HT1080 (cell line): ENCODE measurements around the gene POLR2J3. TPM values are rescaled to one million over a fixed set of nuclear protein-coding genes. Genes with fewer than 3 reads are reported as not detected.
"Not testable (repeated sequence)": the region's sequence is repeated elsewhere in the genome, so short reads cannot be mapped to it uniquely, and the experiment has no call there.

Experiments used
- DNase-seq: peaks from one replicate; pipeline ENCODE4 v3.0.0-alpha.2; 2015; ENCODE audit warnings: low read depth
- polyA plus RNA-seq, 2 experiments: library from polyadenylated mRNA; depleted of rRNA; stranded (reverse); fragments of >200 nt; gene quantifications; 2 replicates each; pipeline ENCODE4 v1.2.3, GENCODE V29; 2015
- total RNA-seq: library from RNA; depleted of rRNA; stranded (reverse); fragments of >200 nt; shearing (Covaris generic); gene quantifications from 2 replicates; pipeline ENCODE4 v1.2.3, GENCODE V29; 2014; rRNA removed

POLR2J3 gene
- 20.6 and 32.1 TPM in 2 replicates for total RNA-seq
- polyA plus RNA-seq (2015; cell fraction: cytosol; rRNA removed): 7.1 and 11.4 TPM in 2 replicates
- 41.3 and 63.2 TPM in 2 replicates for polyA plus RNA-seq (2015; cell fraction: nucleus; rRNA removed)

GRCh38 chr7:102572261-102573239, at the start of gene POLR2J3:
Gene POLR2J3, minus strand, starts transcription at chr7:102572583. Its CDS starts 62 bp downstream, at chr7:102572521.
- DNase-seq: peak; percentile 61

GRCh38 chr7:102618122-102618521, 45.7 kb upstream of the POLR2J3 start:
- not testable (repeated sequence) for DNase-seq

GRCh38 chr7:102616507-102617125, 44.2 kb upstream of the POLR2J3 start, which contains the start of gene RASA4:
Gene RASA4, minus strand, starts transcription at chr7:102616756. Its CDS starts 67 bp downstream, at chr7:102616689.
- DNase-seq: not testable (repeated sequence)

GRCh38 chr7:102615930-102616329, 43.5 kb upstream of the POLR2J3 start:
- not testable (repeated sequence) for DNase-seq

GRCh38 chr7:102614873-102615272, 42.5 kb upstream of the POLR2J3 start:
- not testable (repeated sequence) for DNase-seq

GRCh38 chr7:102614346-102614697, 41.9 kb upstream of the POLR2J3 start:
- DNase-seq: not testable (repeated sequence)

- not testable (repeated sequence) for DNase-seq
Observed at GRCh38 chr7:102613575-102614345, 41.4 kb upstream of the POLR2J3 start.

- peak; percentile 0 for DNase-seq
Observed at GRCh38 chr7:102611675-102612325, 39.4 kb upstream of the POLR2J3 start.

GRCh38 chr7:102611013-102611674, 38.8 kb upstream of the POLR2J3 start:
- not testable (repeated sequence) for DNase-seq

- not testable (repeated sequence) for DNase-seq
Observed at GRCh38 chr7:102610441-102610840, 38.1 kb upstream of the POLR2J3 start.

GRCh38 chr7:102609734-102610133, 37.4 kb upstream of the POLR2J3 start:
- not testable (repeated sequence) for DNase-seq

- DNase-seq: not testable (repeated sequence)
Observed at GRCh38 chr7:102606848-102607247, 34.5 kb upstream of the POLR2J3 start.

GRCh38 chr7:102604431-102605145, 32.2 kb upstream of the POLR2J3 start:
- not testable (repeated sequence) for DNase-seq

GRCh38 chr7:102602317-102602716, 29.9 kb upstream of the POLR2J3 start:
- DNase-seq: not testable (repeated sequence)

- not testable (repeated sequence) for DNase-seq
Observed at GRCh38 chr7:102599699-102600098, 27.3 kb upstream of the POLR2J3 start.

GRCh38 chr7:102596036-102596435, 23.7 kb upstream of the POLR2J3 start:
- DNase-seq: not testable (repeated sequence)

- not testable (repeated sequence) for DNase-seq
Observed at GRCh38 chr7:102593637-102594334, 21.4 kb upstream of the POLR2J3 start.

GRCh38 chr7:102592477-102593019, 20.2 kb upstream of the POLR2J3 start:
- DNase-seq: not testable (repeated sequence)
